HL-60 (cell line): ENCODE measurements around the gene FRK.

Source experiments
- SPI1 ChIP-seq: IDR thresholded peaks from 2 replicates; pipeline ENCODE4 v1.6.1; 2012; ENCODE audit warnings: low read depth, mild to moderate bottlenecking, borderline replicate concordance
- TF ChIP-seq, protein P1 (sequence below): IDR thresholded peaks from one replicate; pipeline ENCODE4 v1.5.1; 2011; ENCODE audit warnings: low read length, control low read depth, inconsistent platforms; ENCODE audit not compliant: insufficient read depth

DNA sequence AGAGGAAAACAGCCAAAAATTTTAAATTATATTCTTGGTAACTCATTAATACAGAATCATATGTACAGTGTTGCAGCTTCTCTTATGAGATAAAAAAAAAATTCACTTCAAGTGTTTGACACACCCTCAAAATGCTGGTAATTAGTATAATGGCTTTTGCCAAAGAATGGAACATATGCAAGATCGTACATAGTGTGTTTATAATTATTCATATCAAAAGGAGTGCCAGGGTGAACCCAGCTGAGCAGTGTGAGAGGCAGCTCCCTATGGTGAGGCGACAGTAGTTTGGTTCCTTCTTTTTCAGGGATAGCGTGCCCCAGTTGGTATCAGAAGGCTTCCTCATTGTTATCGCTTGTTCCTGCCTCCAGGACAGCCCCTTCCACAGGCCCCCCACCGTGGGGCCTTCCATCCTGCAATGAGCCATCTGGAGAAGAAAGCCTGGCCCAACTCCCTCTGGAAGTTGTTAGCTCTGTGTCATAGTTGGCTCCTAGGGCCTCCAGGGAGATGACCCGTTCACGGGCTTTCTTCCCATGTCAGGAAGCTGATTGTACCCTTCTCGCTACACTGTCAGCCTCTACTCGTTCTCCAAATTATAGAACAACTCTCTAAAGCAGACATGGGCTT is 150.7 kb downstream of the FRK start:
- no peak for TF ChIP-seq SPI1
- TF ChIP-seq, protein P1, sequence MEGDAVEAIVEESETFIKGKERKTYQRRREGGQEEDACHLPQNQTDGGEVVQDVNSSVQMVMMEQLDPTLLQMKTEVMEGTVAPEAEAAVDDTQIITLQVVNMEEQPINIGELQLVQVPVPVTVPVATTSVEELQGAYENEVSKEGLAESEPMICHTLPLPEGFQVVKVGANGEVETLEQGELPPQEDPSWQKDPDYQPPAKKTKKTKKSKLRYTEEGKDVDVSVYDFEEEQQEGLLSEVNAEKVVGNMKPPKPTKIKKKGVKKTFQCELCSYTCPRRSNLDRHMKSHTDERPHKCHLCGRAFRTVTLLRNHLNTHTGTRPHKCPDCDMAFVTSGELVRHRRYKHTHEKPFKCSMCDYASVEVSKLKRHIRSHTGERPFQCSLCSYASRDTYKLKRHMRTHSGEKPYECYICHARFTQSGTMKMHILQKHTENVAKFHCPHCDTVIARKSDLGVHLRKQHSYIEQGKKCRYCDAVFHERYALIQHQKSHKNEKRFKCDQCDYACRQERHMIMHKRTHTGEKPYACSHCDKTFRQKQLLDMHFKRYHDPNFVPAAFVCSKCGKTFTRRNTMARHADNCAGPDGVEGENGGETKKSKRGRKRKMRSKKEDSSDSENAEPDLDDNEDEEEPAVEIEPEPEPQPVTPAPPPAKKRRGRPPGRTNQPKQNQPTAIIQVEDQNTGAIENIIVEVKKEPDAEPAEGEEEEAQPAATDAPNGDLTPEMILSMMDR: no peak
